Astrocyte of the cerebellum (primary cell): Measurements from ENCODE around the gene PDGFRA.

Experiments
- DNase-seq: peaks from one replicate; pipeline ENCODE4 v3.0.0-alpha.2; 2011; ENCODE audit warnings: low read depth
- H3K4me3 ChIP-seq: 2 replicates; pipeline ENCODE4 v1.5.1; 2011; ENCODE audit warnings: mild to moderate bottlenecking, low read depth, low read length, moderate library complexity
- in situ Hi-C: cut with HindIII; loops from 2 replicates; pipeline ENCODE4 v1.10.0; 2017; ENCODE audit warnings: low sequenced_read_pairs
- TF ChIP-seq, protein P1 (sequence below): IDR thresholded peaks from 2 replicates; pipeline ENCODE4 v1.5.1; 2012; ENCODE audit warnings: low read length, low read depth, moderate library complexity, mild to moderate bottlenecking; ENCODE audit errors: missing control alignments

The PDGFRA gene

DNA sequence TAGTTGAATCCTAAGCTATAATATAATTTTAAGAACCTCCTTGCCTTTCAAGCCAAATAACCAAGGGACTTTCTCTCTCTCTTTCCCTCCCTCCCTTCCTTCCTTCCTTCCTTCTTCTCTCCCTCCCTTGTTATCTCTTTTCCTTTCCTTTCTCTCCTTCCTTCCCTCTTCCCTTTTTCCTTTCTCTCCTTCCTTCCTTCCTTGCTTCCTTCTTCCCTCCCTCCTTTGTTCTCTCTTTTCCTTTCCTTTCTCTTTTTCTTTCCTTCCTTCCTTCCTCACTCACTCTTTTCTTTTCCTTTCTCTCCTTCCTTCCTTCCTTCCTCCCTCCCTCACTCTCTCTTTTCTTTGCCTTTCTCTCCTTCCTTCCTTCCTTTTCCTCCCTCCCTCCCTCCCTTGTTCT lies 42.4 kb downstream of the PDGFRA start:
- in situ Hi-C loops = no loop called here
- DNase-seq = no peak
- no peak overlapping the region for H3K4me3 ChIP-seq
- TF ChIP-seq, protein P1, sequence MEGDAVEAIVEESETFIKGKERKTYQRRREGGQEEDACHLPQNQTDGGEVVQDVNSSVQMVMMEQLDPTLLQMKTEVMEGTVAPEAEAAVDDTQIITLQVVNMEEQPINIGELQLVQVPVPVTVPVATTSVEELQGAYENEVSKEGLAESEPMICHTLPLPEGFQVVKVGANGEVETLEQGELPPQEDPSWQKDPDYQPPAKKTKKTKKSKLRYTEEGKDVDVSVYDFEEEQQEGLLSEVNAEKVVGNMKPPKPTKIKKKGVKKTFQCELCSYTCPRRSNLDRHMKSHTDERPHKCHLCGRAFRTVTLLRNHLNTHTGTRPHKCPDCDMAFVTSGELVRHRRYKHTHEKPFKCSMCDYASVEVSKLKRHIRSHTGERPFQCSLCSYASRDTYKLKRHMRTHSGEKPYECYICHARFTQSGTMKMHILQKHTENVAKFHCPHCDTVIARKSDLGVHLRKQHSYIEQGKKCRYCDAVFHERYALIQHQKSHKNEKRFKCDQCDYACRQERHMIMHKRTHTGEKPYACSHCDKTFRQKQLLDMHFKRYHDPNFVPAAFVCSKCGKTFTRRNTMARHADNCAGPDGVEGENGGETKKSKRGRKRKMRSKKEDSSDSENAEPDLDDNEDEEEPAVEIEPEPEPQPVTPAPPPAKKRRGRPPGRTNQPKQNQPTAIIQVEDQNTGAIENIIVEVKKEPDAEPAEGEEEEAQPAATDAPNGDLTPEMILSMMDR = no peak

DNA sequence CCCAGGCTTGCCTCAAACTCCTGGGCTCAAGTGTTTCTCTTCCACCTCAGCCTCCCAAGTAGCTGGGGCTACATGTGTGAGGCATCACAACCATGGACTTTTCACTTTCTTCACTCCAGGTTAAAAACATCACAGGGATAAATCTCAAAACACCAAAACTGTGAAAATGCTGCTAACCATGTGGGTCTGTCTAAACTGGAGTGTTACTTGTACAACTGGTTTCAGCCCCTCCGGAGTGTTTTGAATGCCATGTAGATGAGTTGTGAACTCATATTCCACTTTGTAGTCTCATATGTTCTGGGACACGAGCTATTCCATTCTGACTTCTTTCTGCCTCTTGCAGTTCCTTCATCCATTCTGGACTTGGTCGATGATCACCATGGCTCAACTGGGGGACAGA lies 43.0 kb downstream of the PDGFRA start:
- in situ Hi-C loops = no loop called here
- no peak for DNase-seq
- TF ChIP-seq, protein P1 = no peak
- H3K4me3 ChIP-seq = no peak overlapping the region

DNA sequence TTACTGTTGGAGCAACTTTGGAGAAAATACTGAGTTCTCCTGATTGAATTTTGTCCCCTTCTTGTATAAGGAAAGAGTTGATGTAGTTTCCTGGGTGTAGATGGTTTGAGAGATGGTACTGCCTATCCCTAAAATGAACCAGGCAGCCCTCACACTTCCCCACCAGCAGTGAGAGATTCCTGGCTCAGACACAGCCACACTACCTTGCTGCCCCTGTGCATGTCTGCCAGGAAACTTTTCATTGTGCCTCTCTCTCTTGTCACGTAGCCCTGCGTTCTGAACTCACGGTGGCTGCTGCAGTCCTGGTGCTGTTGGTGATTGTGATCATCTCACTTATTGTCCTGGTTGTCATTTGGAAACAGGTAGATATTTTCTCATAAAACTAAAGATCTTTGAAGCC lies 45.2 kb downstream of the PDGFRA start:
- TF ChIP-seq, protein P1 = no peak
- in situ Hi-C loops = no loop called here
- no peak for DNase-seq
- H3K4me3 ChIP-seq = no peak overlapping the region

DNA sequence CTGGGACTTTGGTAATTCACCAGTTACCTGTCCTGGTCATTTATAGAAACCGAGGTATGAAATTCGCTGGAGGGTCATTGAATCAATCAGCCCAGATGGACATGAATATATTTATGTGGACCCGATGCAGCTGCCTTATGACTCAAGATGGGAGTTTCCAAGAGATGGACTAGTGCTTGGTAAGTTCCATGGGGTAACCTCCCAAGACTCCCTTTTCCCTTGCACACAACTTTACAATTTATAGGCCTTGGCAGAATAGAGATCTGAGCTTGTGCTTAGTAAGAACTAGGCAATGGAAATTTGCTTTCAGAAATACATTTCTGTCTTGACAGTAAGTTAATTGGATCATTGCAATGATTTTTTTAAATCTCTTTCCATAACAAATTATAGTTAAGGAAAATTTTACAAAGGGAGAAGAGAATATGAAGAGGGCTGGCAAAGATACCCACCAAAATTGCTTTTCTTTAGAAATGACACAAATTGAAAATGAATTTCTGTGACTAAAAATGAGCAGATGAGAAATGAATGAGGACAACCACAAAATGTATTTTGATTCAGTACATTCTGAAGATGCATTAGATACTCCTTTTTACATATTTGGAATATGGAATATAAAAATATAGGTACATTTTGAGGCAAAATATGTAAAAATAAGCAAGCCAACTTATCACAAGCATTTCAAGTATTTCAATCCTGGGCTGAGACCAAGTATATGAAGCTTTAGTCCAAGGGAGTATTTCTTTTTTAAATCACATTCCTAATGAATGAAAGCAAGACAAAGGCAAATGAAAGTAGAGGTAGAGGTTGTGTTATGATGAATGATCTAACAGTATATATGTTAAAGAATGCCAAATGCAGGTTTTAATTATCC lies 45.9 kb downstream of the PDGFRA start:
- H3K4me3 ChIP-seq = no peak overlapping the region
- in situ Hi-C loops = no loop called here
- no peak for DNase-seq
- TF ChIP-seq, protein P1 = no peak

DNA sequence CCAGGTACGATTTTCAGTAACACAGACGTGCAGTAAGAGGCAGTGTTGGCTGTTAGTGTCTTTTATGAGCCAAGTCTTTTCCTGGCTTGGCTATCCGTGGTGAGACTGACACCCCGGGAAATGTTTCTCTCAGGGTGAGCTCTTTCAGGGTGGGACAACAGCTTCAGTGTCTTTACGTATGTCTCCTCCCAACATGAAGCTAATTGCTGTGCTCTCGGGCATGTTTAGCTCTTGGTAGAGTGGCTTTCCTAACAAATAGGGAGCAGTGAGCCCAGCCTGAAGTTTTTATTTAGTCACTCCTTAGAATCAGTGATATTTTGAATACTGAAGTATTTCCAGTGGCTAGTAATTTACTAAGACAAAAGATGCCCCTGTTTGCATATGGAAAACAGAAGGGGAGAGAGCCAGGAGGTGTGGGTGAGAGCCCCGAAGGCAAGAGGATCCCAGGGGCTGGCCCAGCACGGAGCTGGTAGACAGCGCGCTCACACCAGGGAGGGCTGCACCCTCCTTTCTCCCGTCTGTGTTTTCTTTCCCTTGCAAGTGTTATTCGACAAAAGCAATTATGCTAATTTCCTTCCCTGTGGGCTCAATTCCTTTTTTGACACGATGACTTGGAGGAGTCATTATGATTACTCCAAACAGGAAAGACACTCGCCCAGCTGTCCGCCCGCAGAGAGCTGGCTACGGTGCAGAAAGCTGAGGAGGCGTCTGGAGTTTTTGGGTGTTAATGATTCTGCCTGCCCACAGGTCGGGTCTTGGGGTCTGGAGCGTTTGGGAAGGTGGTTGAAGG lies 47.7 kb downstream of the PDGFRA start:
- DNase-seq = no peak
- in situ Hi-C loops = no loop called here
- TF ChIP-seq, protein P1 = no peak
- no peak overlapping the region for H3K4me3 ChIP-seq

DNA sequence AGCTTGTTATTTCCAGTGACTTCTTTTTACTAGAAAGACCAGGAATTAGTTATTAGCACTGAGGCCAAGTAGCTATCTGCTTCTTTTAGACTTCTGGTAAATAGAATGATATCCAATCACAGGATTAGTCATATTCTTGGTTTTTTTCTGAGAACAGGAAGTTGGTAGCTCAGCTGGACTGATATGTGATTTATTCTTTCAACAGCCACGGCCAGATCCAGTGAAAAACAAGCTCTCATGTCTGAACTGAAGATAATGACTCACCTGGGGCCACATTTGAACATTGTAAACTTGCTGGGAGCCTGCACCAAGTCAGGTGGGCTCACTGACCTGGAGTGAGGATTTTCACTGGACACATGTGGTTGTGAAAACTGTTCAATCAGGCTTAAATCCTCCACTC lies 48.6 kb downstream of the PDGFRA start:
- no peak overlapping the region for H3K4me3 ChIP-seq
- TF ChIP-seq, protein P1 = no peak
- in situ Hi-C loops = no loop called here
- DNase-seq = peak; percentile 34
